Epithelial cell of esophagus (primary cell): ENCODE results near the gene FOCAD.
A peak's percentile ranks its signal among the peaks of the same experiment; 100 is the strongest.

Source experiments
- DNase-seq: peaks from one replicate; pipeline ENCODE4 v3.0.0; 2010; ENCODE audit warnings: low read depth
- H3K4me3 ChIP-seq: 2 replicates; pipeline ENCODE4 v1.5.1; 2011; ENCODE audit warnings: mild to moderate bottlenecking, low read length, control low read depth
- CTCF ChIP-seq: IDR thresholded peaks from 2 replicates; pipeline ENCODE4 v1.5.1; 2011; ENCODE audit warnings: low read depth, mild to moderate bottlenecking, low read length, control low read depth, inconsistent platforms; ENCODE audit not compliant: insufficient read depth; ENCODE audit errors: missing control alignments

The FOCAD gene

DNA sequence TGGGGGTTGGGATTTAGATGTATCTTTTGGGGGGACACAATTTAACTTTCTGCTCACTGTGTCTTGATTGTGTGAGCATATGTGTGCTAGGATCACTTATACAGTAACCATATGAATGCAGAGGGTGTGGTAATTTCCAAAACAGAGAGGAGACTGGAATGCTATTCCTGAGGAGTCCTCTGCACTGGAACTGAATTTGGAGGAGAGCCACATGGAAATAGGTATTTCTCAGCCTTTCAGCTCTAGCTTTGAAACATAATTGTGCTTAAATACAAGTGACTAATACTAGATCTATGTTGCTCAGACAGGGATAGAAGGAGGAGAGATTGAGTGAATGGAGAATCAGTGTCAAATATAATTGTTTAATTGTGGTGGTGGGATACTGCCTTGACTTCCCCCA, 45.5 kb downstream of the FOCAD start:
- DNase-seq: peak; percentile 52
- H3K4me3 ChIP-seq: no peak overlapping the region
- TF ChIP-seq CTCF: no peak

- no peak overlapping the region for H3K4me3 ChIP-seq
- no peak for TF ChIP-seq CTCF
- peak; percentile 95 for DNase-seq
These were observed 48.1 kb downstream of the FOCAD start for GRCh38 chr9:20732118-20732517.

DNA sequence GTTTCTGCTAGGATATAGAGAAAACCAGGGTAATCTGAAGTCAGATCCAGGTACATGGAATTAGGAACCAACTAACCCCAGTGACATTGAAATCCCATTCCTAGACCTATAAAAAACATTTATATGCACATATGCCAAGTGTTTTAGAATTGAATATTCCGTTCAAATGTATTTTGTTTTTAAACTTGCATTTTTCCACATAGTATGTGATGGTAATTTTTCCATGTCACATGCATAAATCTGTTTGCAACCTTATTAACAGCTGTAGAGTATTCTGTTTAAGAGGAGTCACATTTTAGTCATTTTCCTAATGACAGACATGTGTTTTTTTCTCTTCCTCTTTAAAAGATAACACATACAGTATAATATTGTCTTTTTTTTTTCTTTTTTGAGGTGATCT, 50.2 kb downstream of the FOCAD start:
- no peak for DNase-seq
- TF ChIP-seq CTCF: no peak

DNA sequence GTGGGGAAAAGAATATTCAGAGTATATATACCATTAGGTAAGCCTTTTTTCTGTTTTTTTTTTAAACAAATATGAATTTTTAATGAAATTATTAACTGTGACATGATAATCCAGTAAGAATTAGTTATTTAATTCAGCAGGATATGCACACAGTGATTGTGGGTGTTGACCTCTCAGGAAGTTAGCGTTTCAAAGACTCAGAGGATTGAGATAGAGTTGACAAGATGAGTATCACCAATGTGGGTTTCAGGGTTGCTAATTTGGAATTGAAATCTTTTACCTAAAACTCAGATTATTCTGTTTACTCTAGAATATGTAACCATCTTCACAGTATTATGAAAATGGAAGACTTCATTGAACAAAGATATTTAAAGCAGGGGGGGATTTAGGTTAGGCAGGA, 56.2 kb downstream of the FOCAD start:
- no peak for DNase-seq
- no peak overlapping the region for H3K4me3 ChIP-seq
- no peak for TF ChIP-seq CTCF

More for the DNA sequence above, 50.2 kb downstream of the FOCAD start:
- H3K4me3 ChIP-seq: no peak overlapping the region

DNA sequence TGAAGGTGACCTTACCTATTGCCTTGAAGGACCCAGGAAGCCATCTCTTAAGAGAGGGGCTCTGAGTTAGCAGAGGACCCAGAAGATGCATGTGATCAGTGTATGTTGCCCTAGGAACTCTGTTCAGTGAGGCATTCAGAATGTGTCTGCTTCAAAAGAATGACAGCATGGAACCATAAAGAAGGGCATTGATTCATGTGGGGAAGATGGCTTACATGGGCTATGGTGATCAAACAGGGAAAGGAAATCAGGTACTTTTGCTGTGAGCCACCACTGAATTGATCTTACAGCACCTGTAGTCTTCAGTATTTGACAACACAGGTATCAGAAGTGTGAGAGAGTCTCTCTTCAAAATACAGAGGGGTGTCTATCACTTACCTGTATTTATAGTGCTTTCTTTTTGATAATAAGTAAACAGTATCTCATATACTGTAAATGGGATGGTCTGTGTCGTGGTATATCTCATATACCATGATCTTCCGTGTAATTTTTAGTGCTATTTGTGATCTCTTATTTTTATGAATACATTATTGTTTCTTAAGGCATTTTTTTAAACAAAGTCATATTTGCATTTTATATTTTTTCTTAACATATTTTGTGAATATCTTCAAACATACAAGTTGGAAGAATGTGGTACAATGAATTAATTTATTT, 57.0 kb downstream of the FOCAD start:
- no peak overlapping the region for H3K4me3 ChIP-seq
- TF ChIP-seq CTCF: no peak
- DNase-seq: no peak

DNA sequence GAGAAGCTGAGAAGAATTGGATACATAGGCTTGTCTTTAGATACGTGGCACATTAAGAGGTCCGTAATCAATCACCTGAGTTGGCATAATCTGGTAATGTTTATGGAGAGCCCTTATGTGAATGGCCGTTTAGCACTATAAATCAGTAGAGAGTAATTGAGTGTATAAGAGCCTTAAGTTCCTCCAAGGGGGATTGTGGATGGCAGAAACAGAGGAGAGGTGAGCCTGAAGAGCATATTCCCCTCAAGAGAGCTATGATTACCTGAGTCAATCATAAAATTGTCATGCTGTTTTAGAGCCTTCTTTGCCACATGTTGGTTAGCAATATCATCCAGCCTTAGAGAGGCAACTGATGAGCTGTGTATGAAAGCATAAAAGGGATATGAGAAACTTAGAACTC, 58.8 kb downstream of the FOCAD start:
- H3K4me3 ChIP-seq: no peak overlapping the region
- TF ChIP-seq CTCF: no peak
- DNase-seq: no peak

GRCh38 chr9:20744036-20744630, 60.1 kb downstream of the FOCAD start:
- no peak overlapping the region for H3K4me3 ChIP-seq
- TF ChIP-seq CTCF: no peak
- no peak for DNase-seq
